ENCODE measurements around the gene MALAT1.

Gene MALAT1

GRCh38 chr11:65479184-65480145 lies 19.4 kb upstream of the MALAT1 start:
- DNase-seq: peak; percentile 37

- DNase-seq: no peak
Observed at GRCh38 chr11:65482306-65482850, 16.5 kb upstream of the MALAT1 start.

GRCh38 chr11:65485920-65486219 lies 13.0 kb upstream of the MALAT1 start:
- no peak for DNase-seq

GRCh38 chr11:65486570-65487466 lies 12.0 kb upstream of the MALAT1 start:
- no peak for DNase-seq

- peak; percentile 99 for DNase-seq
Observed at GRCh38 chr11:65487467-65488272, 11.2 kb upstream of the MALAT1 start.

- DNase-seq: peak; percentile 87
Observed at GRCh38 chr11:65488273-65489034, 10.4 kb upstream of the MALAT1 start.

GRCh38 chr11:65489035-65489705 lies 9.7 kb upstream of the MALAT1 start:
- DNase-seq: no peak

- no peak for DNase-seq
Observed at GRCh38 chr11:65489706-65490320, 9.0 kb upstream of the MALAT1 start.

- DNase-seq: no peak
Observed at GRCh38 chr11:65491163-65491465, 7.7 kb upstream of the MALAT1 start.

- peak; percentile 99 for DNase-seq
Observed at GRCh38 chr11:65491614-65492386, 7.0 kb upstream of the MALAT1 start.

GRCh38 chr11:65492387-65492636 lies 6.5 kb upstream of the MALAT1 start:
- no peak for DNase-seq

GRCh38 chr11:65492637-65493366 lies 6.0 kb upstream of the MALAT1 start:
- no peak for DNase-seq

- no peak for DNase-seq
Observed at GRCh38 chr11:65493367-65494176, 5.3 kb upstream of the MALAT1 start.

- DNase-seq: peak; percentile 55
Observed at GRCh38 chr11:65496304-65497140, 2.3 kb upstream of the MALAT1 start.

- DNase-seq: peak; percentile 100
Observed at GRCh38 chr11:65497141-65498041, 1.5 kb upstream of the MALAT1 start.

GRCh38 chr11:65498042-65498726 lies 661 bp upstream of the MALAT1 start:
- peak; percentile 73 for DNase-seq

GRCh38 chr11:65498727-65498976 lies 193 bp upstream of the MALAT1 start:
- no peak for DNase-seq
